Measurements from ENCODE around the gene TOM1L1.

DNA sequence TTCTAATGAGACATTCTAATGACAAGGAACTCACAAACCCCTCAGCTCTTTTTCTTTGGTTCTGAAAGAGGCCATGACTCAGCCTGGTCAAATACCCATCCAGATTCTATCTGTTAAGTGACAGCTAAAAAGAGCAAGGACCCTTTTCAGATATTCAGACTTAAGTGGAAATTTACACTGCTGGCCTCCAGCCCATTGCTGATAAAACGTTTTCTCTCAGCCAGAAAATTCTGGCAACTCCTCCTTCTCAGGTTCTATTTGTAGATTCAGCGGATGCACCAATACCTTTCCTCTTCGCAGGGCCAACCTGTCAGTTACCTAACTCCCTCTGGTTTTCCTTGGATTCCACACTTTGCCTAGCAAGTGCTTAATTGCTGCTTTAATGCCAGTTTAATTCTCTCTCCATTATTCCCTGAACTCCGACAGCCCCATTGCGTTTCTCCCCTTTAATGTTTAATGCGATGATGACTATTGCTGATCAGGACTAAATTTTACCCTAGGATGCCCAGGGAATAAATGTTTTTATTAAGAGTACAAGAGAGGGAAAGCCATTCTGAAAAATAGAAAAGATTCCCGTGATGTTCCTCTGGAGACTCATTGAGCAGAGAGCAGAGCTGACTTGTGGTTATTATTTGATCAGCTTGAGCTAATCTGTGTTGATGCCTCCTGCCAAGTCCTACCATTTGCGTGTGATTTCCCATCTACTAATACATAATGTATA is 35.9 kb upstream of the TOM1L1 start:
- TF ChIP-seq, protein P1, sequence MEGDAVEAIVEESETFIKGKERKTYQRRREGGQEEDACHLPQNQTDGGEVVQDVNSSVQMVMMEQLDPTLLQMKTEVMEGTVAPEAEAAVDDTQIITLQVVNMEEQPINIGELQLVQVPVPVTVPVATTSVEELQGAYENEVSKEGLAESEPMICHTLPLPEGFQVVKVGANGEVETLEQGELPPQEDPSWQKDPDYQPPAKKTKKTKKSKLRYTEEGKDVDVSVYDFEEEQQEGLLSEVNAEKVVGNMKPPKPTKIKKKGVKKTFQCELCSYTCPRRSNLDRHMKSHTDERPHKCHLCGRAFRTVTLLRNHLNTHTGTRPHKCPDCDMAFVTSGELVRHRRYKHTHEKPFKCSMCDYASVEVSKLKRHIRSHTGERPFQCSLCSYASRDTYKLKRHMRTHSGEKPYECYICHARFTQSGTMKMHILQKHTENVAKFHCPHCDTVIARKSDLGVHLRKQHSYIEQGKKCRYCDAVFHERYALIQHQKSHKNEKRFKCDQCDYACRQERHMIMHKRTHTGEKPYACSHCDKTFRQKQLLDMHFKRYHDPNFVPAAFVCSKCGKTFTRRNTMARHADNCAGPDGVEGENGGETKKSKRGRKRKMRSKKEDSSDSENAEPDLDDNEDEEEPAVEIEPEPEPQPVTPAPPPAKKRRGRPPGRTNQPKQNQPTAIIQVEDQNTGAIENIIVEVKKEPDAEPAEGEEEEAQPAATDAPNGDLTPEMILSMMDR (conservative IDR thresholded peaks at IDR 0.05; ENCODE audit: low read depth, low read length), result no peak
- TF ChIP-seq EZH2 (IDR thresholded peaks at IDR 0.05; ENCODE audit: low read length, unreplicated experiment) (no peak), EZH2phosphoT487 (IDR thresholded peaks at IDR 0.05; ENCODE audit: borderline replicate concordance, low read length) (no peak)

Measured in PC-3 (cell line).